Transverse colon (tissue), 3 donors: ENCODE data around the gene PNKD.

Experiments used
- POLR2A ChIP-seq: fragments of 450-650 bp; IDR thresholded peaks from one replicate; pipeline ENCODE4 v1.6.1; 2016; ENCODE audit warnings: antibody characterized with exemption, mild to moderate bottlenecking, moderate library complexity
- TF ChIP-seq, protein P1 (sequence below), 5 experiments: fragments of 200-600 bp in 3 of 5; fragments of 450-650 bp in 2 of 5; sonication (generic) in 3 of 5; IDR thresholded peaks; 1 replicate in 2 of 5; 2 replicates in 3 of 5; pipeline ENCODE4 v1.5.1; 2016 to 2017; ENCODE audit warnings: antibody characterized with exemption in 5 of 5, inconsistent platforms in 3 of 5, mild to moderate bottlenecking in 2 of 5, moderate library complexity in 1 of 5

DNA sequence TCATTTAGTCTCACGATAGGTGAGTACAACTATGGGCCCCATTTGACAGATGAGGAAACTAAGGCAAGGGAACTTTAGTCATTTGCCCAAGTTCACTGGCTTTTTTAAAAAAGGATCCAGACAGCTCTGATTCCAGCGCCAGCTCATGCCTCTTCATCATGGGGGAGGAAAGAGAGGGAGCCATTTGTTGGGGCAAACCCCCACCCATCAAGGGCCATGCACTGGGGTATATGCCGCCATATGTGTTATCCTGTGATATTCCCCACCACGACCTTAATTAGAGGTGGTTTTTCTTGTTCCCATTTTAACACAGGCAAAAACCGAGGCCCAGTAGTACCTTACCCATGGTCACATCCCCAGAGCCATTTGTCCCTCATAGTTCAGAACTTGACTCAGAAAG is 10.2 kb upstream of the PNKD start:
- no peak for TF ChIP-seq POLR2A
- TF ChIP-seq, protein P1, sequence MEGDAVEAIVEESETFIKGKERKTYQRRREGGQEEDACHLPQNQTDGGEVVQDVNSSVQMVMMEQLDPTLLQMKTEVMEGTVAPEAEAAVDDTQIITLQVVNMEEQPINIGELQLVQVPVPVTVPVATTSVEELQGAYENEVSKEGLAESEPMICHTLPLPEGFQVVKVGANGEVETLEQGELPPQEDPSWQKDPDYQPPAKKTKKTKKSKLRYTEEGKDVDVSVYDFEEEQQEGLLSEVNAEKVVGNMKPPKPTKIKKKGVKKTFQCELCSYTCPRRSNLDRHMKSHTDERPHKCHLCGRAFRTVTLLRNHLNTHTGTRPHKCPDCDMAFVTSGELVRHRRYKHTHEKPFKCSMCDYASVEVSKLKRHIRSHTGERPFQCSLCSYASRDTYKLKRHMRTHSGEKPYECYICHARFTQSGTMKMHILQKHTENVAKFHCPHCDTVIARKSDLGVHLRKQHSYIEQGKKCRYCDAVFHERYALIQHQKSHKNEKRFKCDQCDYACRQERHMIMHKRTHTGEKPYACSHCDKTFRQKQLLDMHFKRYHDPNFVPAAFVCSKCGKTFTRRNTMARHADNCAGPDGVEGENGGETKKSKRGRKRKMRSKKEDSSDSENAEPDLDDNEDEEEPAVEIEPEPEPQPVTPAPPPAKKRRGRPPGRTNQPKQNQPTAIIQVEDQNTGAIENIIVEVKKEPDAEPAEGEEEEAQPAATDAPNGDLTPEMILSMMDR (IDR thresholded peaks at IDR 0.05) = no peak
